Choroid plexus epithelial cell (primary cell): ENCODE measurements around the gene KDM7A.

Source experiments
- DNase-seq: peaks from one replicate; pipeline ENCODE4 v3.0.0-alpha.2; 2010; ENCODE audit warnings: low read depth
- H3K4me3 ChIP-seq: 2 replicates; pipeline ENCODE4 v1.5.1; 2011; ENCODE audit warnings: low read depth, mild to moderate bottlenecking, control low read depth, low read length, moderate library complexity
- CTCF ChIP-seq: conservative IDR thresholded peaks from 2 replicates; pipeline ENCODE4 v1.5.1; 2011; ENCODE audit warnings: low read depth, mild to moderate bottlenecking, control low read depth, inconsistent platforms, low read length, moderate library complexity

The KDM7A gene

GRCh38 chr7:140156460-140157080 is 20.2 kb downstream of the KDM7A start:
- TF ChIP-seq CTCF: no peak
- no peak overlapping the region for H3K4me3 ChIP-seq
- no peak for DNase-seq

- DNase-seq: no peak
- no peak overlapping the region for H3K4me3 ChIP-seq
- TF ChIP-seq CTCF: no peak
Measured at GRCh38 chr7:140155428-140155827, 21.4 kb downstream of the KDM7A start.

DNA sequence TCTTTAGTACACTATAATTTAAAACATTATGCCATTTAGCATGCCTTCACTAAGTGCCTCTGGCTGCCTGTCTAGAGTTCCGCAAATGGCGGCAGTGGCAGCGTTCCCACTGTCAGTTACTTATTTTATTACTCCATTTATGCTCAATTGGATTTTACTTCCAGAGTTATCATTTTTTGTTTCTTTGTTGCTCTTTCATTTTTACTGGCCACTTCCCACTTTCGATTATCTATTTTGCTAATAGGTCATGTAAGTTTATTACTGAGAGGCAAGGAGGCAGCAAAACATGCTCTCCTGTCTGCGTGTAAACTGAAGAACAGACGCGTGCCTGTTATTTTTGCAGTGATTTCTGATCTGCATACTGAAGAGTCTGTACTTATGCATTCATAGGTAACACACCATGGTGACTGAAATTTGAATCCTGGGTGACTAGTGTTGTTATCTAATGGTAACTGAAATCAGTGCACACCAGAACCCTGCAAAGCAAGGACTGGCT is 23.1 kb downstream of the KDM7A start:
- DNase-seq: no peak
- H3K4me3 ChIP-seq: no peak overlapping the region
- no peak for TF ChIP-seq CTCF

- H3K4me3 ChIP-seq: no peak overlapping the region
- no peak for DNase-seq
- TF ChIP-seq CTCF: no peak
Measured at GRCh38 chr7:140146574-140146973, 30.2 kb downstream of the KDM7A start.

GRCh38 chr7:140145709-140146108 is 31.1 kb downstream of the KDM7A start:
- no peak for DNase-seq
- TF ChIP-seq CTCF: no peak
- no peak overlapping the region for H3K4me3 ChIP-seq

- no peak for TF ChIP-seq CTCF
- DNase-seq: no peak
- no peak overlapping the region for H3K4me3 ChIP-seq
Measured at GRCh38 chr7:140144821-140145220, 32.0 kb downstream of the KDM7A start.

- H3K4me3 ChIP-seq: no peak overlapping the region
- no peak for TF ChIP-seq CTCF
- DNase-seq: no peak
Measured at GRCh38 chr7:140143997-140144396, 32.8 kb downstream of the KDM7A start.
